PFSK-1 (cell line): ENCODE results near the gene UHRF1.

ENCODE experiments used
- FOXP2 ChIP-seq: optimal IDR thresholded peaks from 2 replicates; pipeline ENCODE3; 2011; ENCODE audit warnings: borderline replicate concordance, control low read depth, inconsistent platforms; ENCODE audit not compliant: insufficient read depth; ENCODE audit errors: extremely low read length, extremely low read depth
- POLR2AphosphoS5 ChIP-seq: IDR thresholded peaks from 2 replicates; pipeline ENCODE4 v1.6.1; 2012; ENCODE audit warnings: low read depth, mild to moderate bottlenecking, control low read depth, low read length, moderate library complexity
- SIN3A ChIP-seq: IDR thresholded peaks from 2 replicates; pipeline ENCODE4 v1.6.1; 2012; ENCODE audit warnings: mild to moderate bottlenecking, low read length, moderate library complexity, borderline replicate concordance; ENCODE audit not compliant: insufficient read depth
- TAF1 ChIP-seq: IDR thresholded peaks from 2 replicates; pipeline ENCODE4 v1.6.1; 2012; ENCODE audit warnings: low read length, control low read depth, borderline replicate concordance; ENCODE audit not compliant: insufficient read depth
- TF ChIP-seq, protein P1 (sequence below), 2 experiments: IDR thresholded peaks; 2 replicates each; pipeline versions ENCODE4 v1.6.1 to v1.8.0; 2011 to 2012; ENCODE audit warnings: low read depth in 2 of 2, low read length in 2 of 2, control low read depth in 1 of 2, inconsistent platforms in 1 of 2, mild to moderate bottlenecking in 1 of 2, moderate library complexity in 1 of 2; ENCODE audit not compliant: insufficient read depth in 1 of 2

Gene UHRF1

DNA sequence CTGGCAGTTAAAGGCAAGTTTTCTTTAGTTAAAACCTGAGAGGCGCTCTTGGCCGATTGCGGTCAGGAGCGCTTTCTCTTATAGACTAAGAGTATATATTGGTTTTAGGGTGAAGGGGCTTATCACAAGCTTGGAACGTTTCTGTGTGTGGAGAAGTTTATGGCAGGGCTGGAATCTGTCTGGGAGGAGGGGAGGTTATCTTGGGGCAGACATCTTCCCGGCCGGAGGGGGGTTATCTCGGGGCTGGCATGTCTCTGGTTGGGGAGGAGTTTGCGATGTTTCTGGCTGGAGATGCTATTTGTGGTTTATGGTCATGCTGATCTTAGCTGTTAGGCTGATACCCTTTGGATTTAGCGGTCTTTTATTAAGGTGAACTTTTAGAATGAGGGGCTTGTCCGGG is 78.0 kb downstream of the UHRF1 start:
- TF ChIP-seq TAF1 = no peak
- TF ChIP-seq POLR2AphosphoS5 = no peak
- TF ChIP-seq, protein P1, sequence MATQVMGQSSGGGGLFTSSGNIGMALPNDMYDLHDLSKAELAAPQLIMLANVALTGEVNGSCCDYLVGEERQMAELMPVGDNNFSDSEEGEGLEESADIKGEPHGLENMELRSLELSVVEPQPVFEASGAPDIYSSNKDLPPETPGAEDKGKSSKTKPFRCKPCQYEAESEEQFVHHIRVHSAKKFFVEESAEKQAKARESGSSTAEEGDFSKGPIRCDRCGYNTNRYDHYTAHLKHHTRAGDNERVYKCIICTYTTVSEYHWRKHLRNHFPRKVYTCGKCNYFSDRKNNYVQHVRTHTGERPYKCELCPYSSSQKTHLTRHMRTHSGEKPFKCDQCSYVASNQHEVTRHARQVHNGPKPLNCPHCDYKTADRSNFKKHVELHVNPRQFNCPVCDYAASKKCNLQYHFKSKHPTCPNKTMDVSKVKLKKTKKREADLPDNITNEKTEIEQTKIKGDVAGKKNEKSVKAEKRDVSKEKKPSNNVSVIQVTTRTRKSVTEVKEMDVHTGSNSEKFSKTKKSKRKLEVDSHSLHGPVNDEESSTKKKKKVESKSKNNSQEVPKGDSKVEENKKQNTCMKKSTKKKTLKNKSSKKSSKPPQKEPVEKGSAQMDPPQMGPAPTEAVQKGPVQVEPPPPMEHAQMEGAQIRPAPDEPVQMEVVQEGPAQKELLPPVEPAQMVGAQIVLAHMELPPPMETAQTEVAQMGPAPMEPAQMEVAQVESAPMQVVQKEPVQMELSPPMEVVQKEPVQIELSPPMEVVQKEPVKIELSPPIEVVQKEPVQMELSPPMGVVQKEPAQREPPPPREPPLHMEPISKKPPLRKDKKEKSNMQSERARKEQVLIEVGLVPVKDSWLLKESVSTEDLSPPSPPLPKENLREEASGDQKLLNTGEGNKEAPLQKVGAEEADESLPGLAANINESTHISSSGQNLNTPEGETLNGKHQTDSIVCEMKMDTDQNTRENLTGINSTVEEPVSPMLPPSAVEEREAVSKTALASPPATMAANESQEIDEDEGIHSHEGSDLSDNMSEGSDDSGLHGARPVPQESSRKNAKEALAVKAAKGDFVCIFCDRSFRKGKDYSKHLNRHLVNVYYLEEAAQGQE (IDR thresholded peaks at IDR 0.05; ENCODE audit: insufficient read depth in 1 of 2, low read depth in 2 of 2, low read length in 2 of 2) = no peak
- no peak for TF ChIP-seq FOXP2
- no peak for TF ChIP-seq SIN3A

DNA sequence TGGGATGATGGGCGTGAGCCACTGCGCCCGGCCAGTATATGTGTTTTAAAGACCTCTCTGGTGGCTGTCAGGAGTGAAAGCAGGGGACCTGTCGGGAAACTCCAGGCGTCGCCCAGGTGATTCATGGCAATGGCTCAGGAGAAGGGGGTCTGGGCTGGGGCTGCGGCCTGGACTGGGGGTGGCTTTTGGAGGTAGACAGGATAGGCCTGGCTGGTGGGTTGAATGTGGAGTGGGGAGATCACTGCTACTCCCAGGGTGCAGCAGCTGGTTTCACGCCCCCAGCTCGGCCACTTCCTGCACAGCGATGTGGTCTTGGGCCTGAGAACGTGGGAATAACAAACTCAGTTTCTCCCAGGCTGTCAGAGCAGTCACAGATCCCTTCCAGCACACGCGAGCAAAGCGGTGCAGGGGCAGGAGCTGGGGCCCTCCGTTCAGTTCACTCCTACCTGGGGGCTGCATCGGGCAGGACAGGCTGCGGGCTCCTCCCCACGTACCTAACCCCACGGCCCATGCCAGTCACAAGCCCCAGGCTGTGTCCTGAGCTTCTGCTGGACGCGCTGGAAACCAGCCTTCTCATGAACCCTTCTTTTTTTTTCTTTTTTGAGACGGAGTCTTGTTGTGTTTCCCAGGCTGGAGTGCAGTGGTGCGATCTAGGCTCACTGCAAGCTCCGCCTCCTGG is 78.5 kb downstream of the UHRF1 start:
- TF ChIP-seq SIN3A = no peak
- TF ChIP-seq POLR2AphosphoS5 = no peak
- no peak for TF ChIP-seq FOXP2
- no peak for TF ChIP-seq TAF1
- TF ChIP-seq, protein P1 (IDR thresholded peaks at IDR 0.05; ENCODE audit: insufficient read depth in 1 of 2, low read depth in 2 of 2, low read length in 2 of 2) = no peak

DNA sequence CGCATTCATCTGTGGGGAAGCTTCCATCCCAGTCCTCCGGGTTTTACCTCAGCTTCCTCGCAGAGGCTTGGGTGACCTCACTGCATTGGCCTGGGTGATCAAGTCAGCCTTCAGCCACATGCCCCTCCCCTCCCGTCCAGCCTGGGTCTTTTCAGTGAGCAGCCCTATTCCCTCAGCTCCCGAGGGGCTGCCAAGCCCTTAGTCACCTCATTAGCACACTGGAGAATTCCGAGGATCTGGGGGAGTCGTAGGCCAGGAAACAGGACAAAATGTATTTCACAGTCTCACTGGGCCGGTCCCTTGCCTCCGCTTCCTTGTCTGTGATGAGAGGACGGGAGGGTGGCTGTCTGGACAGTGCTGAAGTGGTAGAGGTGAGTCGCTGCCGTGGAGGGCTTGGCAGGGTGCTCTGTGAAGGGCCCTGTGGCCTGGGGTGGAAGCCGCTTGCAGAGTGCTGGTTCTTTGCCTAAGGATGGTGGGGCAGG is 79.5 kb downstream of the UHRF1 start:
- no peak for TF ChIP-seq TAF1
- no peak for TF ChIP-seq SIN3A
- TF ChIP-seq POLR2AphosphoS5 = no peak
- TF ChIP-seq FOXP2 = no peak
- TF ChIP-seq, protein P1 (IDR thresholded peaks at IDR 0.05; ENCODE audit: insufficient read depth in 1 of 2, low read depth in 2 of 2, low read length in 2 of 2) = no peak

DNA sequence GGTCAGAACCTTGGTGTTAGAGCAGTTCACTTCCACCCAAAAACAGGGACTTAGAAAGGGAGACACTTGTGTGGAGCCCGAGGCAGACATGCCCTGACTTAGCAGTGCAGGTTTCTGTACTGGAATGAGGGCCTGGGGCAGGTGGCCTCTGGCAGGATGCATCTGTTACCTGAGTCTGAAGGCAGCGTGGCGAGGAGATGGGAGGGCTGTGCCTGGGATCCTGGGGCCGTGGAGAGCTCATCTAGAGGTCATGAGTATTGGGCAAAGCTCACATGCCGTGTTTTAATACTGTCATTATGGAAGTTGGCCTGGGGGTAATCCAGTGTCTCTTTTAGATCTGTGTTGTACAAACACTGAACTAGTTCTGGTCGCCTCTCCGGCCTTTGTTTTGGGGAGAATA is 81.0 kb downstream of the UHRF1 start:
- TF ChIP-seq FOXP2 = no peak
- TF ChIP-seq, protein P1 (IDR thresholded peaks at IDR 0.05; ENCODE audit: insufficient read depth in 1 of 2, low read depth in 2 of 2, low read length in 2 of 2) = no peak
- no peak for TF ChIP-seq TAF1
- TF ChIP-seq SIN3A = no peak
- TF ChIP-seq POLR2AphosphoS5 = no peak
